Coronary artery (tissue), 2 donors: Measurements from ENCODE around the gene GPR179.

ENCODE experiments used
- DNase-seq: peaks from one replicate; pipeline ENCODE4 v3.0.0-alpha.2; 2017; ENCODE audit warnings: low spot score
- H3K27ac ChIP-seq, 2 donors: fragments of 200-600 bp; sonication (generic); one replicate each; pipeline ENCODE4 v1.5.1; 2016 to 2019
- H3K4me3 ChIP-seq: fragments of 200-600 bp; sonication (generic); 2 replicates; pipeline ENCODE4 v1.5.1; 2016; ENCODE audit warnings: mild to moderate bottlenecking, moderate library complexity
- CTCF ChIP-seq: fragments of 200-600 bp; sonication (generic); IDR thresholded peaks from one replicate; pipeline ENCODE4 v1.5.1; 2019; ENCODE audit warnings: antibody characterized with exemption

GPR179 gene, protein sequence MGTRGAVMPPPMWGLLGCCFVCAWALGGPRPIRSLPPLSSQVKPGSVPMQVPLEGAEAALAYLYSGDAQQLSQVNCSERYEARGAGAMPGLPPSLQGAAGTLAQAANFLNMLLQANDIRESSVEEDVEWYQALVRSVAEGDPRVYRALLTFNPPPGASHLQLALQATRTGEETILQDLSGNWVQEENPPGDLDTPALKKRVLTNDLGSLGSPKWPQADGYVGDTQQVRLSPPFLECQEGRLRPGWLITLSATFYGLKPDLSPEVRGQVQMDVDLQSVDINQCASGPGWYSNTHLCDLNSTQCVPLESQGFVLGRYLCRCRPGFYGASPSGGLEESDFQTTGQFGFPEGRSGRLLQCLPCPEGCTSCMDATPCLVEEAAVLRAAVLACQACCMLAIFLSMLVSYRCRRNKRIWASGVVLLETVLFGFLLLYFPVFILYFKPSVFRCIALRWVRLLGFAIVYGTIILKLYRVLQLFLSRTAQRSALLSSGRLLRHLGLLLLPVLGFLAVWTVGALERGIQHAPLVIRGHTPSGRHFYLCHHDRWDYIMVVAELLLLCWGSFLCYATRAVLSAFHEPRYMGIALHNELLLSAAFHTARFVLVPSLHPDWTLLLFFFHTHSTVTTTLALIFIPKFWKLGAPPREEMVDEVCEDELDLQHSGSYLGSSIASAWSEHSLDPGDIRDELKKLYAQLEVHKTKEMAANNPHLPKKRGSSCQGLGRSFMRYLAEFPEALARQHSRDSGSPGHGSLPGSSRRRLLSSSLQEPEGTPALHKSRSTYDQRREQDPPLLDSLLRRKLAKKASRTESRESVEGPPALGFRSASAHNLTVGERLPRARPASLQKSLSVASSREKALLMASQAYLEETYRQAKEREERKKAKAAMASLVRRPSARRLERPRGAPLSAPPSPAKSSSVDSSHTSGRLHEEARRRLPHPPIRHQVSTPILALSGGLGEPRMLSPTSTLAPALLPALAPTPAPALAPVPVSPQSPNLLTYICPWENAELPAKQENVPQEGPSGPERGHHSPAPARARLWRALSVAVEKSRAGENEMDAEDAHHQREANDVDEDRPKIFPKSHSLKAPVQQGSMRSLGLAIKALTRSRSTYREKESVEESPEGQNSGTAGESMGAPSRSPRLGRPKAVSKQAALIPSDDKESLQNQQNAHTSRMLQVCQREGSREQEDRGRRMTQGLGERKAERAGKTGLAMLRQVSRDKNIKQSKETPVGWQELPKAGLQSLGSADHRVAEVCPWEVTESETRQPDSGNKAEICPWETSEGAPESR (N-terminal part only)

DNA sequence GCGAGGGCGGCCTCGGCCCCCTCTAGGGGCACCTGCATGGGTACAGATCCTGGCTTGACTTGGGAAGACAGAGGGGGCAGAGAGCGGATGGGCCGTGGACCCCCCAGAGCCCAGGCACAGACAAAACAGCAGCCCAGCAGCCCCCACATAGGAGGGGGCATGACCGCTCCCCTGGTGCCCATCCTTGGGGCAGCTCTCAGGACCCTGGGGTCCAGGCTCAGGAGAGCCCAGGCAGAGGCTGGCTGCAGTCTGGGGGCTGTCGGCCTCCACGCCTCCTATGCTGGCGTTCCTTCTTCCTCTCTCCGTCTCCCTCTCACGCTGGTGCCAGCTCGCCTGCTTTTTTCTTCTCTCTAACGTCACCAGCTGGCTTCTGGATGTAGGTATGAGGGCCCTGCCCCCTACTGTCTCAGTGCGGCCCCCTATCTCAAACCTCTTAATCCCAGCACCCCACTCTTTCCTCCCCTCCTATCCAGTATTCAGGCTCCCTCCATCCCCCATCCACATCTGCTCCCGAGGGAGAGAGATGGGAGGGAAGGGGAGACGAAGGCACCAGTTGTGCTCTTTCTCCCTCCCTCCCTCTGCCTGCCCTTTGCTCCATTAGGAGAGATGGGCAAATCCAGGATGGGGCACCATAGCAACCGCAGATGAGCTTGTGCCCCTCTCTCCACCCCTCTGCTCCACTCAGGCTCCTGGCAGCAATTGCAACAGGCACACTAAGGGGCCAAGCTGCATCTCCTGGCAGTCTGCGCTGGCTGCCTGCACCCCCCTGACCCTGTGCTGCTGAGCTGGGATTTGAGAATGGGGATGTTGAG lies at the start of gene GPR179:
Gene GPR179 (minus strand): TSS at position 349 of the 812 bp plus-strand sequence. CDS start 167 bp downstream, at position 182.
- TF ChIP-seq CTCF, result no peak
- Histone ChIP-seq H3K27ac (no peak within 1 kb of the TSS), H3K4me3 (no peak within 1 kb of the TSS)
- DNase-seq, result no peak

- TF ChIP-seq CTCF, result no peak
- Histone ChIP-seq H3K4me3 (no peak overlapping the region), H3K27ac (no peak overlapping the region)
- no peak for DNase-seq
Measured at GRCh38 chr17:38379448-38379847, 35.7 kb upstream of the GPR179 start.

- no peak overlapping the region for H3K27ac ChIP-seq
- no peak for DNase-seq
- H3K4me3 ChIP-seq, result no peak overlapping the region
- no peak for TF ChIP-seq CTCF
Measured at GRCh38 chr17:38369124-38369886, 25.5 kb upstream of the GPR179 start.

GRCh38 chr17:38364741-38365140 lies 21.0 kb upstream of the GPR179 start:
- TF ChIP-seq CTCF, result no peak
- no peak for DNase-seq
- H3K27ac ChIP-seq, result no peak overlapping the region
- no peak overlapping the region for H3K4me3 ChIP-seq

DNA sequence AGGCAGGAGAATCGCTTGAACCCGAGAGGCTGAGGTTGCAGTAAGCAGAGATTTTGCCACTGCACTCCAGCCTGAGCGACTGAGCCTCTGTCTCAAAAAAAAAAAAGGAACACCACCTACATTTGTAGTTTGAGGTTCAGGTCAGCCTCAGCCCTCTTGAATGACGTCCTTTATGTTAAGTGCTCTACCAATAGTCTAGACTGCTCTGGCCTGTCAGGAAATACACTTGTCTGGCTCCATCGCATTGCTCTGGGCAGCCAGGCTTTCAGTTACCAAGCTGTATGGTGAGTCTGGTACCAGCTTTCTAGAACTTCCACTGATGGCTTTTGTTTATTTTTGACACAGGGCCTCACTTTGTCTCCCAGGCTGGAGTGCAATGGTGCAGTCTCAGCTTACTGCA lies 19.3 kb upstream of the GPR179 start:
- Histone ChIP-seq H3K4me3 (no peak overlapping the region), H3K27ac (no peak overlapping the region)
- no peak for DNase-seq
- no peak for TF ChIP-seq CTCF
